GM12875 (cell line): ENCODE measurements around the gene OAF.

Source experiments
- H3K4me3 ChIP-seq: one replicate; pipeline ENCODE4 v1.5.1; 2011; ENCODE audit warnings: low read depth, low read length, control low read depth
- CTCF ChIP-seq: IDR thresholded peaks from 2 replicates; pipeline ENCODE4 v1.5.1; 2011; ENCODE audit warnings: low read depth, mild to moderate bottlenecking, control low read depth, inconsistent platforms, low read length, moderate library complexity, borderline replicate concordance; ENCODE audit not compliant: insufficient read depth

OAF gene

GRCh38 chr11:120197251-120197891 lies 13.5 kb upstream of the OAF start:
- H3K4me3 ChIP-seq = no peak overlapping the region
- no peak for TF ChIP-seq CTCF

- H3K4me3 ChIP-seq = no peak overlapping the region
- TF ChIP-seq CTCF = no peak
Observed at GRCh38 chr11:120197977-120198376, 12.9 kb upstream of the OAF start.

- no peak for TF ChIP-seq CTCF
- no peak overlapping the region for H3K4me3 ChIP-seq
Observed at GRCh38 chr11:120198403-120198786, 12.4 kb upstream of the OAF start.

GRCh38 chr11:120198787-120199469 lies 11.9 kb upstream of the OAF start:
- no peak overlapping the region for H3K4me3 ChIP-seq
- TF ChIP-seq CTCF = no peak

- TF ChIP-seq CTCF = no peak
- no peak overlapping the region for H3K4me3 ChIP-seq
Observed at GRCh38 chr11:120199613-120200012, 11.2 kb upstream of the OAF start.

- H3K4me3 ChIP-seq = no peak overlapping the region
- TF ChIP-seq CTCF = no peak
Observed at GRCh38 chr11:120200677-120201076, 10.2 kb upstream of the OAF start.

GRCh38 chr11:120201653-120202052 lies 9.2 kb upstream of the OAF start:
- no peak for TF ChIP-seq CTCF

More at GRCh38 chr11:120201653-120202052, 9.2 kb upstream of the OAF start:
- no peak overlapping the region for H3K4me3 ChIP-seq
